GM12878 (cell line): Measurements from ENCODE around the gene PUSL1. TPM values are rescaled to one million over a fixed set of nuclear protein-coding genes. Genes with fewer than 3 reads are reported as not detected.

Source experiments
- ATAC-seq: fragments of 200-7000 bp; cut with Tn5 transposase; 3 replicates; pipeline ENCODE4 v1.9.1; 2020; ENCODE audit warnings: mild to moderate bottlenecking, moderate library complexity
- Bru-seq: library from RNA; stranded (reverse); fragments of 400-500 nt; gene quantifications from one replicate; lab custom pipeline; 2021; lab: Mats Ljungman, UMichigan
- BruChase-seq, 2 experiments: library from RNA; stranded (reverse); fragments of 400-500 nt; gene quantifications; one replicate each; lab custom pipeline; 2021; lab: Mats Ljungman, UMichigan
- BruUV-seq: library from RNA; stranded (reverse); fragments of 400-500 nt; replicated peaks from 2 replicates; lab custom pipeline; 2021; lab: Mats Ljungman, UMichigan
- CTCF ChIA-PET: fragments of 300-600 bp; sonication (Branson Sonifier 250); formaldehyde crosslinking; extraction: SDS; loops from one replicate; lab custom pipeline; 2021; ENCODE audit warnings: inconsistent platforms; lab: Yijun Ruan, JAX
- POLR2A ChIA-PET: fragments of 350-600 bp; formaldehyde crosslinking; extraction: SDS; loops from one replicate; lab custom pipeline; 2021; ENCODE audit warnings: inconsistent platforms; lab: Charles Lee
- RAD21 ChIA-PET: fragments of 300-600 bp; sonication (Branson Sonifier 250); formaldehyde crosslinking; loops from one replicate; lab custom pipeline; 2023; ENCODE audit warnings: antibody characterized with exemption; ENCODE audit not compliant: unreplicated experiment; lab: Charles Lee
- SMC1A ChIA-PET: fragments of 300-600 bp; sonication (Branson Sonifier 250); formaldehyde crosslinking; loops from one replicate; lab custom pipeline; 2023; ENCODE audit not compliant: unreplicated experiment, uncharacterized antibody; lab: Charles Lee
- DNase-seq: peaks from one replicate; pipeline ENCODE4 v3.0.0-alpha.2; 2011; ENCODE audit warnings: low read depth, low spot score
- FAIRE-seq: peaks from 3 replicates; lab custom pipeline; 2011; peaks lifted over from hg19 to GRCh38; lab: Jason Lieb, UNC
- H2AFZ ChIP-seq: 2 replicates; pipeline ENCODE4 v1.6.0; 2011; ENCODE audit warnings: low read depth, low read length, control low read depth; ENCODE audit not compliant: control insufficient read depth
- H3K27ac ChIP-seq: 2 replicates; pipeline ENCODE4 v1.5.1; 2011; ENCODE audit warnings: control low read depth; ENCODE audit not compliant: control insufficient read depth, insufficient read depth
- H3K27me3 ChIP-seq, 2 experiments: replicated peaks in 1 of 2; 2 replicates each; pipeline versions ENCODE4 v1.6.0 to v1.6.1; 2011; ENCODE audit warnings: low read length in 1 of 2; ENCODE audit not compliant: control insufficient read depth in 2 of 2, insufficient read depth in 2 of 2
- H3K36me3 ChIP-seq, 2 experiments: 2 replicates each; pipeline ENCODE4 v1.5.1; 2011; ENCODE audit warnings: low read length in 1 of 2; ENCODE audit not compliant: control insufficient read depth in 2 of 2, insufficient read depth in 2 of 2
- H3K4me1 ChIP-seq: 2 replicates; pipeline ENCODE4 v1.6.1; 2011; ENCODE audit warnings: mild to moderate bottlenecking, low read length, moderate library complexity, mixed read lengths; ENCODE audit not compliant: control insufficient read depth, insufficient read depth
- H3K4me2 ChIP-seq: 2 replicates; pipeline ENCODE4 v1.6.0; 2011; ENCODE audit warnings: control low read depth; ENCODE audit not compliant: control insufficient read depth, insufficient read depth
- H3K4me3 ChIP-seq: fragments of 200-600 bp; sonication (generic); 2 replicates; pipeline ENCODE4 v1.5.1; 2016
- H3K79me2 ChIP-seq: 2 replicates; pipeline ENCODE4 v1.6.0; 2011; ENCODE audit warnings: low read length; ENCODE audit not compliant: control insufficient read depth, insufficient read depth
- H3K9ac ChIP-seq: 2 replicates; pipeline ENCODE4 v1.8.0; 2011; ENCODE audit warnings: low read length, control low read depth, mixed read lengths; ENCODE audit not compliant: control insufficient read depth, insufficient read depth
- H3K9me3 ChIP-seq: replicated peaks from 3 replicates; pipeline ENCODE4 v1.5.1; 2011; ENCODE audit warnings: mild to moderate bottlenecking, low read length; ENCODE audit not compliant: control insufficient read depth, insufficient read depth
- H4K20me1 ChIP-seq: 2 replicates; pipeline ENCODE4 v1.6.0; 2011; ENCODE audit not compliant: control insufficient read depth, insufficient read depth
- EED ChIP-seq: sonication (generic); IDR thresholded peaks from 2 replicates; pipeline ENCODE4 v1.6.1; 2016; ENCODE audit warnings: antibody characterized with exemption, low read depth
- ESRRA ChIP-seq: IDR thresholded peaks from 2 replicates; pipeline ENCODE4 v1.6.1; 2012; ENCODE audit warnings: mild to moderate bottlenecking, low read length, improper control_type of control experiment
- HDGF ChIP-seq: fragments of 450-650 bp; IDR thresholded peaks from 2 replicates; pipeline ENCODE4 v1.6.1; 2016; ENCODE audit warnings: antibody characterized with exemption
- JUNB ChIP-seq: IDR thresholded peaks from 2 replicates; pipeline ENCODE4 v1.6.1; 2016; ENCODE audit warnings: antibody characterized with exemption, mild to moderate bottlenecking
- POLR2A ChIP-seq: IDR thresholded peaks from 2 replicates; pipeline ENCODE4 v1.6.1; 2011; ENCODE audit warnings: low read depth, mild to moderate bottlenecking, low read length
- RELA ChIP-seq: fragments of 450-650 bp; IDR thresholded peaks from 2 replicates; pipeline ENCODE4 v1.8.0; 2014; ENCODE audit warnings: borderline replicate concordance; ENCODE audit not compliant: partially characterized antibody
- REST ChIP-seq: IDR thresholded peaks from 2 replicates; pipeline ENCODE4 v1.6.1; 2012; ENCODE audit warnings: mild to moderate bottlenecking, low read depth, low read length
- SIX5 ChIP-seq: IDR thresholded peaks from 2 replicates; pipeline ENCODE4 v1.6.1; 2011; ENCODE audit warnings: mild to moderate bottlenecking, low read depth, low read length, moderate library complexity; ENCODE audit not compliant: severe bottlenecking
- TCF3 ChIP-seq: IDR thresholded peaks from 2 replicates; pipeline ENCODE4 v1.6.1; 2012; ENCODE audit warnings: low read depth, mild to moderate bottlenecking, low read length, borderline replicate concordance; ENCODE audit not compliant: insufficient read depth
- WRNIP1 ChIP-seq: IDR thresholded peaks from 2 replicates; pipeline ENCODE4 v1.6.1; 2011; ENCODE audit warnings: low read depth, low read length, improper control_type of control experiment, borderline replicate concordance
- ZNF207 ChIP-seq: fragments of 450-650 bp; IDR thresholded peaks from 2 replicates; pipeline ENCODE4 v1.6.1; 2014; ENCODE audit warnings: antibody characterized with exemption, mild to moderate bottlenecking, borderline replicate concordance
- WGBS: methylation state at CpG from one replicate; pipeline ENCODE4 v1.1.6; 2016; ENCODE audit warnings: low lambda C conversion rate; ENCODE audit not compliant: insufficient replicate concordance, insufficient coverage; ENCODE audit errors: missing lambda C conversion rate; 5-methylcytosine and 5-hydroxymethylcytosine counted together
- in situ Hi-C: fragments of 300-500 bp; cut with MboI; formaldehyde crosslinking; loops from 9 replicates; pipeline ENCODE4 v1.14.3; 2018; ENCODE audit warnings: mixed read lengths
- intact Hi-C: fragments of 100-400 bp; cut with micrococcal nuclease; formaldehyde crosslinking; loops from one replicate; pipeline ENCODE4 v1.14.2; 2022; ENCODE audit not compliant: unreplicated experiment
- long read RNA-seq, 2 experiments: library from polyadenylated mRNA; unstranded; transcript quantifications; one replicate each; pipeline ENCODE4 v2.0.0, GENCODE V29; 2019 to 2020
- polyA minus RNA-seq, 3 experiments: library from RNA; depleted of rRNA, polyadenylated mRNA; stranded (reverse); fragments of >200 nt; gene quantifications; 2 replicates each; pipeline ENCODE4 v1.2.3, GENCODE V29; 2011
- polyA plus RNA-seq, 11 experiments: library from polyadenylated mRNA; depleted of rRNA in 4 of 11; unstranded in 6 of 11; stranded (reverse) in 5 of 11; fragments of >200 nt; fragmentation: Nextera tagmentation in 4 of 11; fragmentation: Illumina TruSeq in 1 of 11; extraction: Ambion mirVana in 4 of 11; extraction: Trizol in 1 of 11; gene quantifications; 1 replicate in 1 of 11; 2 replicates in 10 of 11; pipeline versions ENCODE4 v1.2.1 to v1.2.3, GENCODE V29; 2011 to 2016; ENCODE audit warnings: inconsistent platforms in 2 of 11, missing spikeins in 2 of 11, low read depth in 1 of 11
- total RNA-seq, 4 experiments: library from RNA; depleted of rRNA in 3 of 4; stranded (reverse); fragments of >200 nt in 3 of 4; fragmentation: Illumina TruSeq in 1 of 4; extraction: Trizol in 1 of 4; gene quantifications; 2 replicates each; pipeline versions ENCODE4 v1.2.1 to v1.2.3, GENCODE V29; 2013 to 2021
- TF ChIP-seq, protein P1 (sequence below): fragments of 450-650 bp; conservative IDR thresholded peaks from 2 replicates; pipeline ENCODE4 v1.6.1; 2017; ENCODE audit warnings: mild to moderate bottlenecking, moderate library complexity

The PUSL1 gene, protein sequence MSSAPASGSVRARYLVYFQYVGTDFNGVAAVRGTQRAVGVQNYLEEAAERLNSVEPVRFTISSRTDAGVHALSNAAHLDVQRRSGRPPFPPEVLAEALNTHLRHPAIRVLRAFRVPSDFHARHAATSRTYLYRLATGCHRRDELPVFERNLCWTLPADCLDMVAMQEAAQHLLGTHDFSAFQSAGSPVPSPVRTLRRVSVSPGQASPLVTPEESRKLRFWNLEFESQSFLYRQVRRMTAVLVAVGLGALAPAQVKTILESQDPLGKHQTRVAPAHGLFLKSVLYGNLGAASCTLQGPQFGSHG
- total RNA-seq (2013; cell fraction: nucleolus; rRNA removed), result 17.6 and 24.8 TPM in 2 replicates
- total RNA-seq (2014; rRNA removed) (21.3 and 28.4 TPM in 2 replicates), total RNA-seq (2014; rRNA removed; fragmentation: Illumina TruSeq; extraction: Trizol) (5.3 and 6.0 TPM in 2 replicates), total RNA-seq (2021) (26.0 and 27.2 TPM in 2 replicates), polyA plus RNA-seq (2011; rRNA removed) (1.9 and 5.0 TPM in 2 replicates), polyA plus RNA-seq (2014; fragmentation: Illumina TruSeq; extraction: Trizol) (0.13 and 2.5 TPM in 2 replicates), polyA plus RNA-seq (2014; fragmentation: Nextera tagmentation; extraction: Ambion mirVana) (1 to 10 TPM in 1 of 2 experiments, under 1 TPM in 1; 0.16 to 1.5 TPM), polyA plus RNA-seq (2014; rRNA removed) (24.3 and 28.6 TPM in 2 replicates), polyA plus RNA-seq (2016; fragmentation: Nextera tagmentation; extraction: Ambion mirVana) (10 to 100 TPM; 27.5 to 28.4 TPM), polyA minus RNA-seq (2011; rRNA and poly(A)+ RNA removed) (2.6 and 5.0 TPM in 2 replicates), Bru-seq, nascent RNA (percentile 57 among the genes with signal in this experiment), BruChase-seq, experiment 1, labeled RNA remaining after a 6-hour chase (percentile 54 among the genes with signal in this experiment), BruChase-seq, experiment 2, labeled RNA remaining after a 2-hour chase (percentile 60 among the genes with signal in this experiment)
- 3.3 TPM for polyA plus RNA-seq (2011; ENCODE audit: low read depth)
- 10.4 and 19.0 TPM in 2 replicates for polyA plus RNA-seq (2011; cell fraction: cytosol; rRNA removed)
- 20.4 and 32.0 TPM in 2 replicates for polyA plus RNA-seq (2011; cell fraction: nucleus; rRNA removed)
- polyA plus RNA-seq (2012), result 8.7 and 11.0 TPM in 2 replicates
- 4.4 and 6.0 TPM in 2 replicates for polyA minus RNA-seq (2011; cell fraction: cytosol; rRNA and poly(A)+ RNA removed)
- 13.7 and 28.9 TPM in 2 replicates for polyA minus RNA-seq (2011; cell fraction: nucleus; rRNA and poly(A)+ RNA removed)
- long read RNA-seq, experiment 1, transcript PUSL1-201 (8 exons, 1,287 nt), result major isoform, 11 of 18 reads
- long read RNA-seq, experiment 1, partial matches to known transcripts, result 2 of 18 reads
- long read RNA-seq, experiment 1, other reads (novel, unspliced or antisense), result 5 of 18 reads
- long read RNA-seq, experiment 2, partial matches to known transcripts, result 0 of 5 reads
- long read RNA-seq, experiment 2, other reads (novel, unspliced or antisense), result 2 of 5 reads

- SMC1A ChIA-PET, result no interaction called here
- peak within 1 kb of the TSS; percentile 77 for H3K9ac ChIP-seq
- no peaks in the 10 kb centered on the region for H3K9me3 ChIP-seq
- H3K27ac ChIP-seq, result peak within 1 kb of the TSS; percentile 78
- H4K20me1 ChIP-seq, result no peaks in the 10 kb centered on the region
- intact Hi-C loops, result loop anchor here (2.0 to 5.0 kb wide), 2 partner anchors 67 to 191 kb away; partner anchors contain the start of genes AURKAIP1 and C1orf159
- POLR2A ChIA-PET, result no interaction called here
- H3K4me3 ChIP-seq, result peak within 1 kb of the TSS; percentile 84
- peak within 1 kb of the TSS; percentile 87 for H2AFZ ChIP-seq
- RAD21 ChIA-PET, result no interaction called here
- FAIRE-seq (peak; percentile 65), DNase-seq (peak; percentile 40), ATAC-seq (peak; percentile 68)
- BruUV-seq, result no TSS peak
- H3K79me2 ChIP-seq, result peaks cover 26% of the 10 kb centered on the region
- H3K4me1 ChIP-seq, result peaks cover 27% of the 10 kb centered on the region
- H3K4me2 ChIP-seq, result peak within 1 kb of the TSS; percentile 99
- CTCF ChIA-PET, result no interaction called here
- no peaks in the 10 kb centered on the region for H3K27me3 ChIP-seq
- in situ Hi-C loops, result no loop called here
- peaks cover 0 to 14% of the 10 kb centered on the region in 2 experiments; a peak in 3 of 4 replicates for H3K36me3 ChIP-seq
- WGBS, result under 1% methylated on average over 93 of the region's 131 CpGs
- TF ChIP-seq JUNB (peak; percentile 89), TCF3 (no peak), HDGF (no peak), WRNIP1 (no peak), POLR2A (peak; percentile 76), ZNF207 (peak; percentile 95), ESRRA (no peak), RELA (no peak), SIX5 (no peak), REST (no peak), EED (no peak)
- TF ChIP-seq, protein P1, sequence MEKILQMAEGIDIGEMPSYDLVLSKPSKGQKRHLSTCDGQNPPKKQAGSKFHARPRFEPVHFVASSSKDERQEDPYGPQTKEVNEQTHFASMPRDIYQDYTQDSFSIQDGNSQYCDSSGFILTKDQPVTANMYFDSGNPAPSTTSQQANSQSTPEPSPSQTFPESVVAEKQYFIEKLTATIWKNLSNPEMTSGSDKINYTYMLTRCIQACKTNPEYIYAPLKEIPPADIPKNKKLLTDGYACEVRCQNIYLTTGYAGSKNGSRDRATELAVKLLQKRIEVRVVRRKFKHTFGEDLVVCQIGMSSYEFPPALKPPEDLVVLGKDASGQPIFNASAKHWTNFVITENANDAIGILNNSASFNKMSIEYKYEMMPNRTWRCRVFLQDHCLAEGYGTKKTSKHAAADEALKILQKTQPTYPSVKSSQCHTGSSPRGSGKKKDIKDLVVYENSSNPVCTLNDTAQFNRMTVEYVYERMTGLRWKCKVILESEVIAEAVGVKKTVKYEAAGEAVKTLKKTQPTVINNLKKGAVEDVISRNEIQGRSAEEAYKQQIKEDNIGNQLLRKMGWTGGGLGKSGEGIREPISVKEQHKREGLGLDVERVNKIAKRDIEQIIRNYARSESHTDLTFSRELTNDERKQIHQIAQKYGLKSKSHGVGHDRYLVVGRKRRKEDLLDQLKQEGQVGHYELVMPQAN, result peak; percentile 39
Measured at GRCh38 chr1:1307923-1308755, at the start of gene PUSL1, which contains the start of gene ACAP3. TSS of gene PUSL1 (plus strand) at chr1:1308597. CDS start at chr1:1308644, 47 bp downstream. TSS of gene ACAP3 (minus strand) at chr1:1307930. CDS start at chr1:1307815, 115 bp downstream.
